OCI-LY7 (cell line): ENCODE results near the gene IL25. TPM values are rescaled to one million over a fixed set of nuclear protein-coding genes. Genes with fewer than 3 reads are reported as not detected.

ENCODE experiments used
- BruUV-seq: library from RNA; stranded (reverse); fragments of 400-500 nt; replicated peaks from 2 replicates; lab custom pipeline; 2021; lab: Mats Ljungman, UMichigan
- CTCF ChIA-PET: fragments of 300-600 bp; sonication (Branson Sonifier 250); formaldehyde crosslinking; loops from one replicate; lab custom pipeline; 2022; ENCODE audit warnings: antibody characterized with exemption; ENCODE audit not compliant: unreplicated experiment; lab: Charles Lee
- POLR2A ChIA-PET: fragments of 300-600 bp; sonication (Branson Sonifier 250); formaldehyde crosslinking; loops from one replicate; lab custom pipeline; 2022; ENCODE audit warnings: antibody characterized with exemption; lab: Charles Lee
- DNase-seq: peaks from one replicate; pipeline ENCODE4 v3.0.0-alpha.2; 2015; ENCODE audit warnings: low spot score
- H2AFZ ChIP-seq: fragments of 200-600 bp; sonication (generic), shearing (Covaris generic); 2 replicates; pipeline ENCODE4 v1.6.1; 2014; ENCODE audit warnings: mild to moderate bottlenecking, antibody characterized with exemption, low read length, moderate library complexity
- H3K27ac ChIP-seq: fragments of 200-600 bp; sonication (generic); 2 replicates; pipeline ENCODE4 v1.5.1; 2014; ENCODE audit warnings: mixed run types, low read depth, mild to moderate bottlenecking, moderate library complexity, low read length, inconsistent platforms; ENCODE audit not compliant: poor library complexity, severe bottlenecking
- H3K36me3 ChIP-seq: fragments of 200-600 bp; sonication (generic); 2 replicates; pipeline ENCODE4 v1.6.1; 2014; ENCODE audit warnings: mild to moderate bottlenecking, antibody characterized with exemption, low read length, moderate library complexity, mixed read lengths; ENCODE audit not compliant: insufficient read depth
- H3K4me1 ChIP-seq: fragments of 200-600 bp; sonication (generic); 2 replicates; pipeline ENCODE4 v1.5.1; 2014; ENCODE audit warnings: mild to moderate bottlenecking, low read length; ENCODE audit not compliant: insufficient read depth, poor library complexity, severe bottlenecking
- H3K4me2 ChIP-seq: fragments of 200-600 bp; sonication (generic); 2 replicates; pipeline ENCODE4 v1.6.1; 2014; ENCODE audit warnings: mild to moderate bottlenecking, low read length
- H3K4me3 ChIP-seq: fragments of 200-600 bp; sonication (generic); 2 replicates; pipeline ENCODE4 v1.5.1; 2014; ENCODE audit warnings: mild to moderate bottlenecking, low read depth, low read length; ENCODE audit not compliant: poor library complexity, severe bottlenecking
- H3K79me2 ChIP-seq: fragments of 200-600 bp; sonication (generic); 2 replicates; pipeline ENCODE4 v1.6.1; 2016; ENCODE audit warnings: low read depth, mild to moderate bottlenecking, low read length, moderate library complexity, mixed read lengths; ENCODE audit not compliant: insufficient read depth
- H3K9me2 ChIP-seq: fragments of 200-600 bp; sonication (generic); 2 replicates; pipeline ENCODE4 v1.6.1; 2016; ENCODE audit warnings: mild to moderate bottlenecking, low read length, mixed read lengths; ENCODE audit not compliant: insufficient read depth
- H3K9me3 ChIP-seq: fragments of 200-600 bp; sonication (generic); 2 replicates; pipeline ENCODE4 v1.6.1; 2014; ENCODE audit warnings: mild to moderate bottlenecking, mixed run types, low read length, mixed read lengths
- H4K20me1 ChIP-seq: fragments of 200-600 bp; sonication (generic); 2 replicates; pipeline ENCODE4 v1.6.1; 2014; ENCODE audit warnings: mild to moderate bottlenecking, antibody characterized with exemption, low read length, moderate library complexity, mixed read lengths; ENCODE audit not compliant: insufficient read depth
- EZH2phosphoT487 ChIP-seq: fragments of 200-600 bp; sonication (generic); IDR thresholded peaks from 2 replicates; pipeline ENCODE4 v1.6.1; 2018; ENCODE audit warnings: low read depth, borderline replicate concordance, mild to moderate bottlenecking, mixed run types, antibody characterized with exemption, low read length, moderate library complexity, mixed read lengths
- intact Hi-C: fragments of 100-400 bp; cut with micrococcal nuclease; formaldehyde crosslinking; loops from one replicate; pipeline ENCODE4 v1.10.0; 2022; ENCODE audit not compliant: unreplicated experiment
- total RNA-seq, 2 experiments: library from RNA; depleted of rRNA in 1 of 2; stranded (reverse); fragments of >200 nt in 1 of 2; shearing (Covaris generic) in 1 of 2; gene quantifications; 2 replicates each; pipeline ENCODE4 v1.2.3, GENCODE V29; 2014 to 2022
- TF ChIP-seq, protein P1 (sequence below): fragments of 200-600 bp; sonication (generic); conservative IDR thresholded peaks from 2 replicates; pipeline ENCODE4 v1.5.1; 2014; ENCODE audit warnings: mild to moderate bottlenecking, antibody characterized with exemption, low read length, moderate library complexity, mixed read lengths

IL25 gene
- total RNA-seq, 2 experiments from 2014 or later: not detected

GRCh38 chr14:23407516-23408306 lies 35.1 kb downstream of the IL25 start, which contains the start of gene MYH6:
MYH6 (minus strand) TSS chr14:23408273; CDS start chr14:23407223, 1,050 bp downstream.
- no peaks in the 10 kb centered on the region for H3K79me2 ChIP-seq
- H4K20me1 ChIP-seq: no peaks in the 10 kb centered on the region
- no peak within 1 kb of the TSS for H3K4me2 ChIP-seq
- ChIA-PET POLR2A (no interaction called here), CTCF (no interaction called here)
- no peak for TF ChIP-seq EZH2phosphoT487
- TF ChIP-seq, protein P1, sequence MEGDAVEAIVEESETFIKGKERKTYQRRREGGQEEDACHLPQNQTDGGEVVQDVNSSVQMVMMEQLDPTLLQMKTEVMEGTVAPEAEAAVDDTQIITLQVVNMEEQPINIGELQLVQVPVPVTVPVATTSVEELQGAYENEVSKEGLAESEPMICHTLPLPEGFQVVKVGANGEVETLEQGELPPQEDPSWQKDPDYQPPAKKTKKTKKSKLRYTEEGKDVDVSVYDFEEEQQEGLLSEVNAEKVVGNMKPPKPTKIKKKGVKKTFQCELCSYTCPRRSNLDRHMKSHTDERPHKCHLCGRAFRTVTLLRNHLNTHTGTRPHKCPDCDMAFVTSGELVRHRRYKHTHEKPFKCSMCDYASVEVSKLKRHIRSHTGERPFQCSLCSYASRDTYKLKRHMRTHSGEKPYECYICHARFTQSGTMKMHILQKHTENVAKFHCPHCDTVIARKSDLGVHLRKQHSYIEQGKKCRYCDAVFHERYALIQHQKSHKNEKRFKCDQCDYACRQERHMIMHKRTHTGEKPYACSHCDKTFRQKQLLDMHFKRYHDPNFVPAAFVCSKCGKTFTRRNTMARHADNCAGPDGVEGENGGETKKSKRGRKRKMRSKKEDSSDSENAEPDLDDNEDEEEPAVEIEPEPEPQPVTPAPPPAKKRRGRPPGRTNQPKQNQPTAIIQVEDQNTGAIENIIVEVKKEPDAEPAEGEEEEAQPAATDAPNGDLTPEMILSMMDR: no peak
- no peaks in the 10 kb centered on the region for H3K9me3 ChIP-seq
- no peaks in the 10 kb centered on the region for H3K36me3 ChIP-seq
- intact Hi-C loops: no loop called here
- H2AFZ ChIP-seq: no peak within 1 kb of the TSS
- no peak within 1 kb of the TSS for H3K4me3 ChIP-seq
- no TSS peak for BruUV-seq
- no peak for DNase-seq
- H3K9me2 ChIP-seq: no peaks in the 10 kb centered on the region
- no peak within 1 kb of the TSS for H3K27ac ChIP-seq
- no peaks in the 10 kb centered on the region for H3K4me1 ChIP-seq

GRCh38 chr14:23408307-23408630 lies 35.7 kb downstream of the IL25 start:
- POLR2A ChIA-PET: no interaction called here

More at GRCh38 chr14:23408307-23408630, 35.7 kb downstream of the IL25 start:
- intact Hi-C loops: no loop called here
- DNase-seq: no peak
- no TSS peak for BruUV-seq
- Histone ChIP-seq H3K9me2 (no peaks in the 10 kb centered on the region), H4K20me1 (no peaks in the 10 kb centered on the region), H3K79me2 (no peaks in the 10 kb centered on the region), H3K4me3 (no peak overlapping the region), H3K27ac (no peak overlapping the region), H2AFZ (no peak overlapping the region), H3K9me3 (no peaks in the 10 kb centered on the region), H3K36me3 (no peaks in the 10 kb centered on the region), H3K4me2 (no peak overlapping the region), H3K4me1 (no peaks in the 10 kb centered on the region)
- CTCF ChIA-PET: no interaction called here
- TF ChIP-seq, protein P1: no peak
- TF ChIP-seq EZH2phosphoT487: no peak
